Brain microvascular endothelial cell (primary cell): Measurements from ENCODE around the gene ABHD14A.

Experiments used
- DNase-seq: peaks from one replicate; pipeline ENCODE4 v3.0.0-alpha.2; 2020
- H3K27ac ChIP-seq: fragments of 250-450 bp; sonication (Bioruptor Pico); 2 replicates; pipeline ENCODE4 v1.5.1; 2020; ENCODE audit warnings: mild to moderate bottlenecking, moderate library complexity
- H3K27me3 ChIP-seq: fragments of 250-450 bp; sonication (Bioruptor Pico); replicated peaks from 2 replicates; pipeline ENCODE4 v1.5.1; 2020; ENCODE audit warnings: mild to moderate bottlenecking
- H3K36me3 ChIP-seq: fragments of 250-450 bp; sonication (Bioruptor Pico); replicated peaks from 2 replicates; pipeline ENCODE4 v1.5.1; 2020; ENCODE audit warnings: mild to moderate bottlenecking
- H3K4me3 ChIP-seq: 2 replicates; pipeline ENCODE4 v1.5.1; 2011; ENCODE audit warnings: low read depth, mild to moderate bottlenecking, control low read depth, low read length, moderate library complexity
- CTCF ChIP-seq: IDR thresholded peaks from 2 replicates; pipeline ENCODE4 v1.5.1; 2011; ENCODE audit warnings: low read depth, mild to moderate bottlenecking, moderate library complexity, low read length, control low read depth, inconsistent platforms; ENCODE audit errors: missing control alignments
- in situ Hi-C: cut with HindIII; loops from 2 replicates; pipeline ENCODE4 v1.10.0; 2017; ENCODE audit warnings: low sequenced_read_pairs, low pct_ligation_motif_present

Gene ABHD14A

GRCh38 chr3:51963951-51964451 lies 10.9 kb upstream of the ABHD14A start:
- no peak for TF ChIP-seq CTCF
- Histone ChIP-seq H3K36me3 (peaks cover 2% of the 10 kb centered on the region), H3K4me3 (no peak overlapping the region), H3K27me3 (no peaks in the 10 kb centered on the region), H3K27ac (no peak overlapping the region)
- no peak for DNase-seq
- in situ Hi-C loops: no loop called here

- no peak for TF ChIP-seq CTCF
- no peak overlapping the region for H3K27ac ChIP-seq
- H3K36me3 ChIP-seq: peaks cover 2% of the 10 kb centered on the region
- in situ Hi-C loops: no loop called here
- no peak for DNase-seq
- no peak overlapping the region for H3K4me3 ChIP-seq
- no peaks in the 10 kb centered on the region for H3K27me3 ChIP-seq
Measured at GRCh38 chr3:51964521-51964920, 10.3 kb upstream of the ABHD14A start.

- in situ Hi-C loops: no loop called here
- TF ChIP-seq CTCF: no peak
- Histone ChIP-seq H3K27me3 (no peaks in the 10 kb centered on the region), H3K27ac (no peak overlapping the region), H3K4me3 (no peak overlapping the region), H3K36me3 (no peaks in the 10 kb centered on the region)
- no peak for DNase-seq
Measured at GRCh38 chr3:51966016-51966415, 8.8 kb upstream of the ABHD14A start.

GRCh38 chr3:51966486-51966885 lies 8.4 kb upstream of the ABHD14A start:
- in situ Hi-C loops: no loop called here
- H3K4me3 ChIP-seq: peak overlapping the region; percentile 62

GRCh38 chr3:51966922-51967383 lies 7.9 kb upstream of the ABHD14A start:
- in situ Hi-C loops: no loop called here
- Histone ChIP-seq H3K36me3 (no peaks in the 10 kb centered on the region), H3K4me3 (peak overlapping the region; percentile 62), H3K27me3 (no peaks in the 10 kb centered on the region), H3K27ac (no peak overlapping the region)
- no peak for TF ChIP-seq CTCF
- DNase-seq: no peak

More at GRCh38 chr3:51966486-51966885, 8.4 kb upstream of the ABHD14A start:
- no peaks in the 10 kb centered on the region for H3K27me3 ChIP-seq
- no peak overlapping the region for H3K27ac ChIP-seq
- no peak for DNase-seq
- no peak for TF ChIP-seq CTCF
- H3K36me3 ChIP-seq: no peaks in the 10 kb centered on the region

GRCh38 chr3:51967384-51968169 lies 7.3 kb upstream of the ABHD14A start, which contains the start of gene PCBP4:
TSS of gene PCBP4 (minus strand) at chr3:51967454. CDS start at chr3:51961240, 6,214 bp downstream.
- no peak for DNase-seq
- H3K36me3 ChIP-seq: no peaks in the 10 kb centered on the region
- peak within 1 kb of the TSS; percentile 62 for H3K4me3 ChIP-seq
- TF ChIP-seq CTCF: no peak
- in situ Hi-C loops: no loop called here
- no peak within 1 kb of the TSS for H3K27ac ChIP-seq
- H3K27me3 ChIP-seq: no peaks in the 10 kb centered on the region
